ENCODE results near the gene PCA3.
"Not testable (repeated sequence)": the region's sequence is repeated elsewhere in the genome, so short reads cannot be mapped to it uniquely, and the experiment has no call there.

PCA3 gene

DNA sequence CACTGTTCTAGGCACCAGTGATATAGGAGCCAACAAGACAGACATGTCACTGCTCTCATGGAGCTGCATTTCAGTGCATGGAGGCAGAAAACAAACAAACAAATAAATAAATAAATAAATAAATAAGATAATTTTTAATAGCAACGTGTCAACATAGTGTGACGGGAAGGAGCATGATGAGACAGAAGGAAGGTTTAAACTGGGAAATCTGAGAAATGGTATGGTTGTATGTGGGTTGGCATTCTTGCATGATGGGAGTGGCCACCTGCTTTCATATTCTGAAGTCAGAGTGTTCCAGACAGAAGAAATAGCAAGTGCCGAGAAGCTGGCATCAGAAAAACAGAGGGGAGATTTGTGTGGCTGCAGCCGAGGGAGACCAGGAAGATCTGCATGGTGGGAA is at the start of gene PCA3:
Gene PCA3 (plus strand): TSS at position 301 of the 400 bp plus-strand sequence.
- no peak for DNase-seq

DNA sequence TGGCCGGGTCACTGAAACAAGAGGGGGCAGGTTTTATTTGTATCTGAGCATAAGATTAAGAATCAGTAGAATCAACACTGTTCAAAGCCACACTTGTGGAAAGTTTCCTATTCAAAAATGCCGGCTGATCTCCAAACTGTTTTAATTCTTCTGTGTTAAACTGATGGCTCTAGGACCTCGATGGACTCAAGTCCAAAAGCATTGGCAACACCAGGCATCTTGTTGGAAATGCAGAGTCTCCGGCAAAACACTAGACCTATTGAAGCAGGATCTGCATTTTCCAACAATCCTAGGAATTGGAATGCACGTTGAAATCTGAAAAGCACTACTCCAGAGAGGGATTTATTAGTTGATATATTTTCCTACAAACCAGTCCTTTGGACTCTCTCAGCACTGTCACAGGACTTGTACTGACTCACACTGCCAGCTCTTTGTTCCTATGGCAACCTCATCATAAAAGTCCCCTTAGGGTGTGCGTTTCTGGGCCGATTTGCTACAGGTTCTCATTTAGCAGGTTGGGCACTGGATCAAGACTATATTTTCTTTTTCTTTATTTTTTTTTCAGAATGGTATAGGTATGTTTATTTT is 48.1 kb upstream of the PCA3 start:
- no peak for DNase-seq

DNA sequence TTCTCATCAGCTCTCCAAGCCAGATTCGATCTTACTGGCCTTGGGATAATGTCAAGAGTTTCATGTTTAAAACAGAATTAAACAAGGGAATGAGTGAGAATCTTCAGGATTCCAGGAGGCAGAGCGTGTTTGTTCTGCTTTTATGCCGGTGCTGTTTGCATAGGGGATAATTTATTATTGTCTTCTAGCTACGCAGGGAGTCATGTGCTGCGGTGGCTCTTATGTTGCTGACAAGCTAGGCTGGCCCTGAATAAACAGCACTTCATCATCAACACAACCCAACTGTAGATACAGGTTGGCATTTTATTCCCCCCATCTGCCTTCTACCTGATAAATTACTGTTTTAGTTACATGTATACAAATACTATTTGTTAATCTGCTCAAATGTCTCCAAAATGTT is 47.1 kb upstream of the PCA3 start:
- DNase-seq = no peak

DNA sequence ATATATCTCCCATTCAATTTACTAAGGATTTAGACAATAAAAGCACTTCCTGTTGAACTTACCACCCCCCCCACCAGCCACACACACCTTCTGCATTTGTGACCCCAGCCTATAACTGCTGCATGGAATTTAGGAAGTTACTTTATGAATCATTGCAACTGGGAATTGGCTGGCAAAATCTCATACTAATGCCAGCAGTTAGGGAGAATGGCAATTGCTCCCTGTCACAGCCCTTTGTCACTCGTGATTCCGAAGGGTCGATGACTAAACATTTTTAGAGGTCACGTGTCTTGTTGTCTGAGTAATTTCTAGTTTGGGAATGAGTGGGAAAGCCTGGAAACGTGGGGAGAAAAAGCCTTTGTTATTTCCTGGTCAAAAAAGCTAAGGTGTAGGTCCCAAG is 46.6 kb upstream of the PCA3 start:
- DNase-seq = peak in 1 of 2 donors; percentile 6

DNA sequence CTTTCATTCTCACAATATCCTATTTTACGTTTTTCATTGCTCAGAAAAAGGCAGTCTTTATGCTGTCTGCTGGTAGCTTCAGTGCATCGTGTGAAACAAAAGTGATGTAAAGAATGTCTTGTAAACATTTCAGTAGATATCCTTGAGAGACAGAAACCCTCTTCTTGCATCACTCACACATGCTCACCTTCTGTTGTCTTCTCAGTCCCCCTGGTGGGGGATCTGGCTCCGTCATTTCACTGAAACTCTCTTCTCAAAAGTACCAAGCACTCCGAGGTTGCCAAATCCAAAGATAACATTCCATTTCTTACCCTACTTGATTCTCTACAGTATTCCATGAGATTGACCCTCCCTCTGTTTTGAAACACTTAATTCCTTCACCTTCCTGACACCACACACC is 46.1 kb upstream of the PCA3 start:
- no peak for DNase-seq

DNA sequence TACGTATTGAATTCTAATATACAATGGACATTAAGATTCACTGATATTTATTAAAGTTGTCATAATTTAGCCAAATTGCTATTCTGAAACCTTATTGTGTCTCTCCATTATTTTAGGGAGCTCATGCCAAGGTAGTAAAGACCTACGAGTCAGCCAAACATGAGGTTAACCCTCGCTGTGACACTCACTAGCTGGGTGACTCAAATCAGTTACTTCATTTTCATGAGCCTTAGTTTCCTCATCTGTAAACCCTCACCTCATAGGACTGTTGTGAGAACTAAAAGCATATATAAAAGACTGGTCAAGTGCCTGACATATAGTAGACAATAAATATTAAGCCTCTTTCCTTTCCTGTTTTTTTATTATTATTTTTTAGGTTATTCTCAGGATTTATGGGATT is 44.0 kb upstream of the PCA3 start:
- DNase-seq = no peak

DNA sequence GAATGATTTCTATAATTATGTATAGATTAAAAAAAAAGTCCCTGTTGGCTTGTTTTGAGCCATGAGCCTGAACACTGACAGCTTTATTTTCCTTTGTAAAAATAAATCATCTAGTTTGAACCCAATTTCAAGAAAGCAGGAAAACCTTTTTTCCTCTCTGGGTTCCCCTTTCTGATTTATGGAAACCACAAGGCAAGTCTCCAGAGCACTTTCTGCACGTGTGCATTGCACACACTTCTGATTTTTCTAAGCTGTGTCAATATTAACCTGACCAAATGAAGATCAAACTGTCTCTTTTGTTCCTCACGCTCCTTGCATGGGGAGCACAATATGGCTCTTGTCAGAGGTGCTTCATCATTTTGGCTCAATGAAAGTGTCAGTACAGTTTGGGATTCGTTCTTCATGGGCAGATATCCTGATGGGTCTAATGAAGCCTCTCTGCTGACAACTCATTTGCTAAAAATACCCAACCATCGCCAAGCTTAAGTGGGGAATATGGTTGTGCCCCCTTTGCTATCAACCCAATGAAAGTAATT is 39.2 kb upstream of the PCA3 start:
- no peak for DNase-seq

DNA sequence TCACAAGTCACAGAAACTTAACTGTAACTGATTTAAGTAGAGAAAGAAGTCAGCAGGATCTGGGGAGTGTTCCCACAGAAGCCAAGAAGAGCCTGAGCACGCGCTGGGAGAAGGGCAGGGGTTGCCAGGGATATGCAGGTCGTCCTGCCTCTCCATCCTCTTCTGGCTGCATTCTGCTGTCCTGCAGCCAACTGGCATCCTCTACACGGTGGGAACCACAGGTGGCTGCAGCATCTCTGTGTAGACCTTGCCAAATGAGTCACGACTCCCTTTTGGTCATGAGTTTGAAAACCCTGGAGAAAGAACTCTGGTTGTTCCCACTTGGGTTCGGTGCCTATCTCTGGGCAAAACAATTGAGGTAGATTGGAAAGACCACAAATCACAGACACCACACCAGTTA is 38.4 kb upstream of the PCA3 start:
- DNase-seq = no peak

DNA sequence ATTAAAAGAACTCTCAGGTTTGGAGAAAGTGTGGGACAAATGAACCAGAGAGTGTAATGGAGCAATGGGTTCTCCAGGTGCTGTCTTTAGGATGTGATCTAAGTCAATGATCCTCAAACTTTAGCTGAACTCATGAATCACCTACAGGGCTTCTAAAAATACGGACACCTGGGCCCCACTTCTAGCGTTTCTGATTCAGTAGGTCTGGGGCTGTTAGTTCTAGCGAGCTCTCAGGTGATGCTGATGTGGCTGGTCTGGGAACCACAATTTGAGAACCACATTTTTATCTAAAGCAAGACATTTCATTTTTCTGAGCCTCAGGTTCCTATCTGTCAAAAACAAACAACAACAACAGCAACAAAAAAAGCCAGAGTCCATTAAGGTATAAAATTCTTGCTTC is 35.1 kb upstream of the PCA3 start:
- DNase-seq = no peak

DNA sequence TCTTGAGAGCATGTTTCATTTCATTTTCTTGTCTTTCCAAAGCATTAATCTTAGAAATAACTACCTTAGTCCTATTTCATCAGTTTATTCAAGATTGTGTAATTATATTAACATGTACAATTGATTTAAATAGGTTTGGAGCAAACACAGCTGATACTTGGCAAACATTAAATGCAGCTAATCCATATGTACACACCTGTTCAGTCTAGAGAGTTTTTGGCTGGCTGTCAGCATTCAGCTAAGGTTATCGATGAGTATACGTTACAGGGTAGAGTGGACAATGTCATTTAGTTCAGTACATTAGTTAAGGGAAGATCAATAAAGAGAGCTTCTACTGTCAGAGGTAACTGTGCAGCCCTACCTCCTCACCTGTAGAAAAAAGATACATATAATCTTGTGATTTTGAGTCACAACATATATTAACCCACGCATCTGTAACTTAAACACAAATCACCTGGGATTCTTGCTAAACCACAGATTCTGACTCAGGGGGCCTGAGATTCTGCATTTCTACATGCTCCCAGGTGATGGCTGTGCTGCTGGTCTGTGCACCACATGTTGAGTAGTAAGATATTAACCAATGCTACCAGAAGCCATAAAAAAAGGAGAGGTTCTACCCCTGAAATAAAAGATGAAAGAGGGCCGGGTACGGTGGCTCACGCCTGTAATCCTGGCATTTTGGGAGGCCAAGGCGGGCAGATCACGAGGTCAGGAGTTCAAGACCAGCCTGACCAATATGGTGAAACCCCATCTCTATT is 34.1 kb upstream of the PCA3 start:
- no peak for DNase-seq

DNA sequence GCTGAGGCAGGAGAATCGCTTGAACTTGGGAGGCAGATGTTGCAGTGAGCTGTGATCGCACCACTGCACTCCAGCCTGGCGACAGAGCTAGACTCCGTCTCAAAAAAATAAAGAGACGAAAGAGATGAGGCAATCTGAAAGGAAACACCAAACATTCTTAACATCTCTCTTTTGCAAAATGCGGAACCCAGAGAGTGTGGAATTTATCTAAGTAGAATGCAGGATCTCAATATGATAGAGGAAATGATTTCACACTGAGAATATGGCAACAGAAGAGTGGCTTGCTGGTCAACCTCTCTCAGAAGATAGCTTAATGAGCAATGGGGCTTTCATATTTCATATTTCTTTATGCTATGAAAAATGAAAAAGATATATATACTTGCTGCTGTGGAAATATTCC is 33.4 kb upstream of the PCA3 start:
- no peak for DNase-seq

DNA sequence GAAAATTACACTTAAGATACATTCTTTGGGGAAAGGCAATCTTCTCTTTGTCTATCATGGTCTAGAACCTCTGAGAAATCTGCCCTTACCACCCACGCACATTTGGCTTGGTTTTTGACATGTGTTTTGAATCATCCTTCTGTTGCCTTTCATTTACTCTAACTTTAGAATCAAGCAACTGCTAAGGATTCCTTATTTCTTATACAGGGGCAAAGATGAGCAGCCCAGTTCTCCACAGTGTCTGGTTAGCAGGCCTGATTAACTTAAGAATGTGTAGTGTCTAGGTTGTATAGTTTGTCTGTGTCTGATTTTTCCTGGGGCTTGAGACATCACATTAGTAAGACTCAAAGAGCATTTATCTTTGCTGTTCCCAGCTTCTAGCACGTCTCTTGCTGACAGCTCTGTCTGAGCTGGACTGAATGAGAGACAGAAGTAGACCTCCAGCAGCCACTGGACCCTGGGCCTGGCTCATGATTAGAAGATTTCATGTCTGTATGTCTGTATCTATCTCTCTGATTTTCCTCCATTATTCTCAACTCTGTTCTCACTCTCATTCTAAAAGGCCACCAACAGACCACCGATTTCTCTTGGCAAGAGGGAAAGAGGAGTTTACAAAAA is 31.8 kb upstream of the PCA3 start:
- no peak for DNase-seq

DNA sequence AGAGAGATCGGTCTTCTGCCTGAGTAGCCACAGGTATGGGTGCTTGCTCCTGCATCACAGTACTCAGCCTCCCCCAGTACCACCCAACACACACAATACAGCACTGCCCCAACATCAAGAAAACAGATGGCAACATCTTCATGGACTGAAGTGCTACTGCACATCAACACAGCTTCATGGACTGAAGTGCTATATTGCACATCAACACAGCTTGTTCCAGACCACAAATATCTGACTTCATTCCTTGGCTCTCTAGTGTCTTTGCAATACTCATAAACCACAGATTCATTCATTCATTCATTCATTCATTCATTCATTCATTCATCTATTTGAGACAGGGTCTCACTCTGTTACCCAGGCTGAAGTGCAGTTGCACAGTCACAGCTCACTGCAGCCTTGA is 31.1 kb upstream of the PCA3 start:
- DNase-seq = no peak

DNA sequence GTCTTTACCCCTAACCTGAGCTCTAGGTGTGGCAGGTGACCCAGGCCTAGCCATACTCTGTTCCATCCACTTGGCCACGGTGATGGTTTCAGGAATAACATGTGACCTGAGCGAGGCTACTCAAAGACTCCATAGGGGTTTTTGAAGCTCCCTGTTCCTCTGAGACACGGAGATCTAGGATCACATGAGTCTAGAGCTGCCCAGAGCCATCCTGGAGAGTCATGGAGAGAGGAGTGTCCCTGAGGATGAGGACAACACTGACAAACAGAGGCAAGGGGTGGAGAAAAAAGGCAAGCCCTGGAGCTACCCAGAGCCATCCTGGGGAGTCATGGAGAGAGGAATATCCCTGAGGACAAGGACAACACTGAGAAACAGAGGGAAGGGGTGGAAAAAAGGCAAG is 29.5 kb upstream of the PCA3 start:
- DNase-seq = no peak

DNA sequence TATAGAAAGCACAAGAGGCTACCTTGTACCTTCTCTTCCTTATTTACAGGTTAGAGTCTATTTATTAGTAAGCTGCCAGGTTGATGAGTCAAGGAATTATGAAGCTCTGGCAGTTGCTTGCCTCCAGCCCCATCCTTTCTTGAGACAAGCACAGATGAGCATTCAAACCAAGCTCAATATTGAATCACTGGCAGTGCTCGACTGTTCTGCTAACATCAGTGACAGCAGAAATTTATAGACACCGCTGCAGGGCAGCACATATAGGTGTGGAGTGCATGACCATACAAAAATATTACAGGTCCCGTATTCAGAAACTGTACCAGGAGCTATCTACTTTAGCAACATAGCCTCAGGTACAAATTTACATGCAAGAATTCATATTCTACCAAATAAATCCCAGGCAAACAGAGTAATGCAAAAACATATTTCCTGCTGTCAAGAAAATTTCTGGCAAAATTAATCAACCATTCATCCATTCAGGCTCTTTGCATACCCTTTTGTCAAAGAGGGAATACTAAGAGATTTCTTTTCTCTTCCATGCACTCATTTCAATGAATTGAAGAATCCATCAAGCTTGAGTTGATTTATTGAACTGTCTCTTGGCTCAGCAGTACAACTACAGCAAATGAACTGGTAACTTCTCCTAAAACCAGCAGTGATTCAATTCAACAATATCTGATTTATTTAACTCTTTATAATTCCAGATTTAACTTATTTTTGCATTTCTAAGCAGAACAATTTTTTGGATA is 26.9 kb upstream of the PCA3 start:
- no peak for DNase-seq

DNA sequence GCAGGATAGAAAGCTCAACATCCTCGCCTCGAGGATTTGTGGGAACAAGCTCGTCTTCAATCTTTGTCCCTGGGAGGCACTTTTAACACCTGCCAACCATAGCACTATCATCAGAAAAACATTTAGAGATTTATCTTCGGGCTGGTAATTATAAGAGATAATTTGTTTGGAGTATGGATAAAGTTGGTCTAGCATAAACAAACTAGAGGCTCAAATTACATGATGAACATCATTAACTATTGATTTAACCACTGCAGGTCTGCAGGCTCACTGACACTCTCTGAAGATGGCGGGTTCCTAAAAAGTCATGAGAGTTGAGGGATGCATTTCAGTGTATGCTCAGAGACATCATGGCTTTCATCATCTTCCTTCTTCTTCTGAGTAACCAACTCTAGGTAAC is 25.8 kb upstream of the PCA3 start:
- DNase-seq = no peak

DNA sequence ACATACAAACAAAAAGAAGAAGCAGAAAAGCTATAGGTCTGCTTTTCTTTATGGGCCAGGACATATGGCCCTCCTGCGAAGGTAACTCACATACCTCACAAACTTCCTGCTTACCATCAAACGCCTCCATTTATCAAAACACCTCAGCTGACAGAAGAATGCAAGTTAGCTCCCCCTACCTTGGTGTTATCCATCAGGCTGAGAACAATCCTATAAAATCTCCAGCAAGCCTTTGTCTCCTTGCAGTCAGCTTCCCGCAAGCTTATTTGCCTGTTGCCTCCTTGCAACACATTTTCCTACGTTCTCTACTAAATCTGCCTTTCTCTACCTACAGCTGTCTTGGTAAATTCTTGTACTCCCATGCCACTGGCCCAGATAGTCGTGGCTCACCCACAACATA is 22.7 kb upstream of the PCA3 start:
- no peak for DNase-seq

DNA sequence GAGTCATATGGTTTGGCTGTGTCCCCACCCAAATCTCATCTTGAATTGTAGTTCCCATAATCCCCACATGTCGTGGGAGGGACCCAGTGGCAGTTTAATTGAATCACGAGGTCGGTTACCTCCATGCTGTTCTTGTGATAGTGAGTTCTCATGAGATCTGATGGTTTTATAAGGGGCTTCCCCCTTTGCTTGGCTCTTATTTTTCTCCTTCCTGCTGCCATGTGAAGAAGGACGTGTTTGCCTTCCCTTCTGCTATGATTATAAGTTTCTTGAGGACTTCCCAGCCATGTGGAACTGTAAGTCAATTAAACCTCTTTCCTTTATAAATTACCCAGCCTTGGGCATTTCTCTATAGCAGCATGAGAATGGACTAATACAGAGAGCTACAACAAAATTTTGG is 21.3 kb upstream of the PCA3 start:
- not testable (repeated sequence) for DNase-seq

DNA sequence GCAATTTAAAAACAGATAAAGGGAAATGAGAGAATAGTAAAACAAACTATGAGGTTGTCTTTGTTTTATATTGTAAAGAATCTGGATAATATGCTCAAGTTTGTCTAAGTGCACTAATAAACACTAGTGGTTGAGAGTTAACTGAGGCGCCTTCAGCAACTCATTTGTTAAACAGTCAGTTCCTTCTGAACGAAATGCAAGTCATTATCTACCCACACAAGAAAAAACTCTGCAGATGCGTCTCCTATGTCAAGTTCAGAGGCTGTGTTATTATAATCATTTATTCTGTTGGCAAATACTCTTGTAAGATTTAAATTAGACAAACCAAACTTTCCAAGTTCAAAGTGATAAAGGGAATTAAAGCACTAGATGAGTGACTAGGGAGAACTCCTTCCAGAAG is 20.3 kb upstream of the PCA3 start:
- DNase-seq = no peak

DNA sequence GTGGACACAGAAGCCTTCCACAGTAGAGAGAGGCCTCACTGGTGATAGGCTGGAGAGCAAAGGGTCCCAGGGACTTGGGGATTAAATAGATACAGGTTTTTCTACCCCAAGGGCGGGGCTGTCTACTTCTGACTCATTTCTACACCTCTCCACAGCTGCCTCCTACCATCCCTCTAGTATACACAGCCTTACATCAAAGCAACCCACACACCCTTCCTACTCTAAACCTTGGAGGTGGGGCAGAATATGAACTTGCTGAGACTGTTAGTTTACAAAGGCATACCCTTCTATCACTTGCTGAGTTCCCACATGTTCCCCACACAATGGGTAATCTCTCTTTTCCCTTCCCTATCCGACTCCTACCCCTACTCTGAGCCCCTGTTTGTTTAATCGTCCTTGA is 19.9 kb upstream of the PCA3 start:
- DNase-seq = no peak

DNA sequence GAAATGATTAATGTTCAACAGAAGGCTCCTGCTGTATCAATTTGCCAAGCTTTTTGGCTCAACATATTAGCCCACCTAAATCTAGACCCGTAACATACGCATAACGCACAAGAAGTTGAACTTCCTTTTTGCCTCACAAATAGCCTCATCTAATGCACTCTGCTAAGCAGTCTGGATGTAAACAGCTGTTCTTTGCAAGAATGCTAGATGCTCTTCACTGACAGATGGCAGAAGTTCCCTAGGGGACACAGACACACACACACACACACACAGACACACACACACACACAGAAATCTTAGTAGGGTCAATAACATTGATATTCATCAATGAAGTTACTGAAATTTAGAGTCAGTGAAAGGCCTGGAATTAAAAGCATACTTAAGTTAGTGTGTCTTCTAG is 13.2 kb upstream of the PCA3 start:
- no peak for DNase-seq

DNA sequence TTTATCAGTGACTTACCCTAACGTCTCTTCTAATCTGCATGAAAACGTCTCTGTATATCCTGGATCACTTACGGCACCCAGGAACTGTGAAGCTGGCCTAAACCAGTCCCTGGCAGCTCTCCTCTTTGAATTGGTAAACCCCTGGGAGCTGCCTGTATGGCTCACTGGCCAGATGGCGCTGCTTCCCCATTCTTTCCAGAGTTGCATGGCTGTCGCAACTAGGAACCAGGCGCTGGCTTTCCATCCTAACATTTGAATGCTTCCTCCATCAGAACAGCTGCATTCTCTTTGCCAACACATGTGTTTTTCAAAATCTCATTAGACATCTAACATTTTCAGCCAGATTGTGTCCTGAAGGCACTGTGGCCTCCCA is 8.0 kb upstream of the PCA3 start:
- no peak for DNase-seq

DNA sequence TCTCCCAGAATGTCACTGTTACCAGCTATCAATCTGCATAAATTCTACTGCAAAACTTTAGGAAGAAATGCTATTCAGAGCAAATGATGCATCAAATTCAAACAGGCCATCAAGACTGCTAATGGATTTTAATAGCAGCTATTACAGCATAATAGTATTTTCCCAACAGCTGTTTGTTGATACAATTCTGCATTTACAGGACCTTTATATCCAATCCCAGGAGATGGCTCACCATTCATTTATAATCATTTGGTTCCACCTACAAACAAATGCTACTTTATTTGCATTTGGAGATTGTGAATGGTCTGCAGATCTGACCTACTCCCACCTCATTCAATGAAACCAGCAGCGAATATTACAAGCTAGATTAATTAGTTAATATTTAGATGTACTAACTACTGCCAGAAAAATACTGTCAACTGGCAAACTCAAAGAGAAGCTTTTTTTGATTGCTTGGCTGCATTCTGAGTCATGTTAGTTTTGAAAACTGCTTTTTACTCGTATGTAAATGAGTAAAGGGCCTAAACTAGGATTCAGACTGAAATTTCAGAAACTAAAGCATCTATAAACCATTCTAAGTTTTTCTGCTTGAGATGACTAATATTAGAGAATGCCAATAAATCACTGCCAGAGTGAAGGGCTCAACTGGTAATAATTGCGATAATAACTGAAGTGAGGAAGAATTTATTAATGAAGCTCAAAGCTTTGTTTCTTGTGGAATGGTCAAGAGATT is 7.1 kb upstream of the PCA3 start:
- DNase-seq = no peak
